ENCODE measurements around the gene COL6A3.

Gene COL6A3

GRCh38 chr2:237444071-237444470, 30.1 kb upstream of the COL6A3 start:
- DNase-seq (no peak), ATAC-seq (no peak)

- DNase-seq: peak; percentile 41
- peak; percentile 73 for ATAC-seq
These were observed 27.8 kb upstream of the COL6A3 start for GRCh38 chr2:237441605-237442274.

GRCh38 chr2:237440819-237441281, 26.9 kb upstream of the COL6A3 start:
- peak; percentile 61 for DNase-seq
- ATAC-seq: peak; percentile 82

- ATAC-seq: no peak
- DNase-seq: peak; percentile 18
These were observed 24.3 kb upstream of the COL6A3 start for GRCh38 chr2:237438080-237438940.

- no peak for ATAC-seq
- DNase-seq: no peak
These were observed 23.6 kb upstream of the COL6A3 start for GRCh38 chr2:237437566-237437965.

GRCh38 chr2:237435844-237436587, 22.1 kb upstream of the COL6A3 start:
- no peak for ATAC-seq
- DNase-seq: peak; percentile 24

- DNase-seq (peak; percentile 84), ATAC-seq (peak; percentile 46)
These were observed 20.9 kb upstream of the COL6A3 start for GRCh38 chr2:237434866-237435311.

GRCh38 chr2:237433920-237434676, 20.1 kb upstream of the COL6A3 start:
- DNase-seq: peak; percentile 32
- no peak for ATAC-seq

GRCh38 chr2:237432484-237433092, 18.6 kb upstream of the COL6A3 start:
- ATAC-seq: peak; percentile 62
- peak; percentile 95 for DNase-seq

GRCh38 chr2:237431837-237432236, 17.9 kb upstream of the COL6A3 start:
- DNase-seq (no peak), ATAC-seq (no peak)

- peak; percentile 27 for DNase-seq
These were observed 17.4 kb upstream of the COL6A3 start for GRCh38 chr2:237431372-237431771.

GRCh38 chr2:237430861-237431260, 16.9 kb upstream of the COL6A3 start:
- no peak for ATAC-seq
- DNase-seq: no peak

More at GRCh38 chr2:237431372-237431771, 17.4 kb upstream of the COL6A3 start:
- ATAC-seq: no peak

- DNase-seq (peak; percentile 43), ATAC-seq (no peak)
These were observed 15.8 kb upstream of the COL6A3 start for GRCh38 chr2:237429753-237430152.

GRCh38 chr2:237427769-237428506, 14.0 kb upstream of the COL6A3 start:
- peak; percentile 86 for DNase-seq
- ATAC-seq: peak; percentile 84

- ATAC-seq: no peak
These were observed 12.6 kb upstream of the COL6A3 start for GRCh38 chr2:237426517-237426916.

GRCh38 chr2:237425320-237425719, 11.4 kb upstream of the COL6A3 start:
- no peak for DNase-seq
- no peak for ATAC-seq

More at GRCh38 chr2:237426517-237426916, 12.6 kb upstream of the COL6A3 start:
- no peak for DNase-seq

GRCh38 chr2:237424544-237424943, 10.6 kb upstream of the COL6A3 start:
- DNase-seq: no peak
- no peak for ATAC-seq

- ATAC-seq: no peak
- DNase-seq: no peak
These were observed 9.9 kb upstream of the COL6A3 start for GRCh38 chr2:237423891-237424290.

GRCh38 chr2:237422309-237422708, 8.3 kb upstream of the COL6A3 start:
- ATAC-seq (no peak), DNase-seq (no peak)

- ATAC-seq (peak; percentile 89), DNase-seq (peak; percentile 90)
These were observed 7.7 kb upstream of the COL6A3 start for GRCh38 chr2:237421542-237422116.

Measured in stimulated activated naive CD8-positive, alpha-beta T cell treated with anti-CD3 and anti-CD28 coated beads, Interleukin-15, Interleukin-2, amounts not matched to agents 100 U/mL and 50 U/mL, for 24 hours (primary cell).